IMR-90 (cell line): ENCODE measurements around the gene TMEM131. TPM values are rescaled to one million over a fixed set of nuclear protein-coding genes. Genes with fewer than 3 reads are reported as not detected.
A peak's percentile ranks its signal among the peaks of the same experiment; 100 is the strongest.

ENCODE experiments used
- ATAC-seq: fragments of 200-7000 bp; cut with Tn5 transposase; 2 replicates; pipeline ENCODE4 v1.9.1; 2020; ENCODE audit warnings: low read depth, mild to moderate bottlenecking, moderate library complexity
- BruUV-seq: library from RNA; stranded (reverse); fragments of 400-500 nt; replicated peaks from 2 replicates; lab custom pipeline; 2021; lab: Mats Ljungman, UMichigan
- CTCF ChIA-PET: fragments of 300-600 bp; formaldehyde crosslinking; extraction: SDS; loops from one replicate; lab custom pipeline; 2021; ENCODE audit warnings: antibody characterized with exemption; lab: Yijun Ruan, JAX
- POLR2A ChIA-PET: fragments of 300-600 bp; sonication (Branson Sonifier 250); formaldehyde crosslinking; loops from one replicate; lab custom pipeline; 2022; ENCODE audit warnings: antibody characterized with exemption; ENCODE audit not compliant: unreplicated experiment; lab: Charles Lee
- DNase-seq: peaks from one replicate; pipeline ENCODE4 v3.0.0; 2013
- H2AFZ ChIP-seq: replicated peaks from 2 replicates; pipeline ENCODE3; 2013; ENCODE audit warnings: low read length, mild to moderate bottlenecking; ENCODE audit not compliant: poor library complexity
- H2AK5ac ChIP-seq: 2 replicates; pipeline ENCODE4 v1.6.1; 2013; ENCODE audit warnings: low read depth, low read length, inconsistent platforms
- H2AK9ac ChIP-seq: replicated peaks from 2 replicates; pipeline ENCODE3; 2013; ENCODE audit warnings: mild to moderate bottlenecking, low read depth, low read length, moderate library complexity; ENCODE audit not compliant: poor library complexity
- H2BK120ac ChIP-seq: 2 replicates; pipeline ENCODE4 v1.6.1; 2013; ENCODE audit warnings: low read depth, low read length, inconsistent platforms
- H2BK15ac ChIP-seq: 3 replicates; pipeline ENCODE4 v1.6.1; 2013; ENCODE audit warnings: low read depth, low read length, inconsistent platforms
- H2BK20ac ChIP-seq: 2 replicates; pipeline ENCODE4 v1.6.1; 2013; ENCODE audit warnings: low read depth, mild to moderate bottlenecking, inconsistent platforms, low read length, moderate library complexity
- H2BK5ac ChIP-seq: 2 replicates; pipeline ENCODE4 v1.6.1; 2013; ENCODE audit warnings: mild to moderate bottlenecking, low read depth, low read length, inconsistent platforms; ENCODE audit not compliant: poor library complexity, severe bottlenecking
- H3K14ac ChIP-seq: replicated peaks from 2 replicates; pipeline ENCODE4 v1.6.1; 2013; ENCODE audit warnings: low read depth, low read length, inconsistent platforms
- H3K18ac ChIP-seq: 2 replicates; pipeline ENCODE4 v1.6.1; 2013; ENCODE audit warnings: low read depth, low read length, control low read depth
- H3K23ac ChIP-seq: 2 replicates; pipeline ENCODE4 v1.6.1; 2013; ENCODE audit warnings: low read depth, low read length, inconsistent platforms
- H3K27ac ChIP-seq: 2 replicates; pipeline ENCODE4 v1.5.1; 2013; ENCODE audit warnings: mild to moderate bottlenecking, control low read depth, low read length; ENCODE audit not compliant: insufficient read depth
- H3K27me3 ChIP-seq: 2 replicates; pipeline ENCODE4 v1.6.1; 2013; ENCODE audit warnings: low read length; ENCODE audit not compliant: control insufficient read depth, insufficient read depth
- H3K36me3 ChIP-seq: 2 replicates; pipeline ENCODE4 v1.6.1; 2013; ENCODE audit warnings: low read length, mixed read lengths; ENCODE audit not compliant: control insufficient read depth, insufficient read depth
- H3K4ac ChIP-seq: 2 replicates; pipeline ENCODE4 v1.6.1; 2013; ENCODE audit warnings: low read depth, low read length, inconsistent platforms
- H3K4me1 ChIP-seq: 2 replicates; pipeline ENCODE4 v1.6.1; 2013; ENCODE audit warnings: low read length, mixed read lengths; ENCODE audit not compliant: control insufficient read depth, insufficient read depth
- H3K4me2 ChIP-seq: 2 replicates; pipeline ENCODE4 v1.6.1; 2013; ENCODE audit warnings: low read depth, mild to moderate bottlenecking, control low read depth, low read length, moderate library complexity
- H3K4me3 ChIP-seq: 2 replicates; pipeline ENCODE4 v1.5.1; 2013; ENCODE audit warnings: low read depth, mild to moderate bottlenecking, control low read depth, low read length, moderate library complexity; ENCODE audit not compliant: insufficient read depth
- H3K56ac ChIP-seq: 2 replicates; pipeline ENCODE4 v1.6.1; 2013; ENCODE audit warnings: low read length, inconsistent platforms; ENCODE audit not compliant: insufficient read depth; ENCODE audit errors: extremely low read depth
- H3K79me1 ChIP-seq, 2 experiments: 2 replicates each; pipeline ENCODE4 v1.6.1; 2013; ENCODE audit warnings: low read length in 2 of 2, inconsistent platforms in 1 of 2, low read depth in 1 of 2
- H3K9ac ChIP-seq: 2 replicates; pipeline ENCODE4 v1.6.1; 2013; ENCODE audit warnings: low read depth, low read length, control low read depth
- H3K9me1 ChIP-seq: 2 replicates; pipeline ENCODE4 v1.6.1; 2013; ENCODE audit warnings: low read length, inconsistent platforms; ENCODE audit not compliant: insufficient read depth
- H3K9me3 ChIP-seq: 2 replicates; pipeline ENCODE4 v1.6.1; 2013; ENCODE audit warnings: low read length; ENCODE audit not compliant: control insufficient read depth, insufficient read depth
- H4K20me1 ChIP-seq: 2 replicates; pipeline ENCODE4 v1.6.1; 2013; ENCODE audit warnings: low read length, inconsistent platforms; ENCODE audit not compliant: insufficient read depth
- H4K5ac ChIP-seq: 2 replicates; pipeline ENCODE4 v1.6.1; 2013; ENCODE audit warnings: mild to moderate bottlenecking, low read depth, low read length, control low read depth
- H4K8ac ChIP-seq, 2 experiments: 2 replicates each; pipeline ENCODE4 v1.6.1; 2013; ENCODE audit warnings: low read depth in 2 of 2, low read length in 2 of 2, control low read depth in 1 of 2, inconsistent platforms in 1 of 2
- H4K91ac ChIP-seq: 2 replicates; pipeline ENCODE4 v1.6.1; 2013; ENCODE audit warnings: low read depth, low read length, inconsistent platforms; ENCODE audit not compliant: insufficient read depth
- BHLHE40 ChIP-seq: fragments of 150-350 bp; IDR thresholded peaks from 2 replicates; pipeline ENCODE4 v1.6.1; 2016; ENCODE audit warnings: mild to moderate bottlenecking, low read depth, low read length
- CEBPB ChIP-seq: IDR thresholded peaks from 2 replicates; pipeline ENCODE4 v1.6.1; 2012; ENCODE audit warnings: low read depth, low read length, improper control_type of control experiment
- CHD1 ChIP-seq: IDR thresholded peaks from 2 replicates; pipeline ENCODE4 v1.6.1; 2012; ENCODE audit warnings: low read depth, low read length, improper control_type of control experiment
- CTCF ChIP-seq: conservative IDR thresholded peaks from 2 replicates; pipeline ENCODE4 v1.5.1; 2012; ENCODE audit warnings: mild to moderate bottlenecking, low read depth, low read length, improper control_type of control experiment
- ELK1 ChIP-seq: fragments of 150-350 bp; IDR thresholded peaks from 2 replicates; pipeline ENCODE4 v1.6.1; 2016; ENCODE audit warnings: low read depth, mild to moderate bottlenecking, low read length, moderate library complexity, borderline replicate concordance
- FOS ChIP-seq: fragments of 150-350 bp; IDR thresholded peaks from 2 replicates; pipeline ENCODE4 v1.6.1; 2016; ENCODE audit warnings: low read depth, low read length
- MAFK ChIP-seq: IDR thresholded peaks from 2 replicates; pipeline ENCODE4 v1.6.1; 2012; ENCODE audit warnings: low read depth, low read length, improper control_type of control experiment
- MAZ ChIP-seq: IDR thresholded peaks from 2 replicates; pipeline ENCODE4 v1.6.1; 2012; ENCODE audit warnings: low read depth, mild to moderate bottlenecking, low read length, improper control_type of control experiment, moderate library complexity, borderline replicate concordance
- MXI1 ChIP-seq: IDR thresholded peaks from 2 replicates; pipeline ENCODE4 v1.6.1; 2012; ENCODE audit warnings: low read depth, mild to moderate bottlenecking, low read length, moderate library complexity, borderline replicate concordance
- NFE2L2 ChIP-seq: fragments of 150-350 bp; IDR thresholded peaks from 2 replicates; pipeline ENCODE4 v1.6.1; 2016; ENCODE audit warnings: low read depth, mild to moderate bottlenecking, low read length
- POLR2A ChIP-seq: IDR thresholded peaks from 2 replicates; pipeline ENCODE4 v1.6.1; 2012; ENCODE audit warnings: mild to moderate bottlenecking, low read depth, low read length
- RAD21 ChIP-seq: IDR thresholded peaks from 2 replicates; pipeline ENCODE4 v1.6.1; 2012; ENCODE audit warnings: low read length, improper control_type of control experiment
- RCOR1 ChIP-seq: IDR thresholded peaks from 2 replicates; pipeline ENCODE4 v1.6.1; 2012; ENCODE audit warnings: mild to moderate bottlenecking, low read length, improper control_type of control experiment; ENCODE audit not compliant: insufficient replicate concordance
- RFX5 ChIP-seq: IDR thresholded peaks from 2 replicates; pipeline ENCODE4 v1.8.0; 2012; ENCODE audit warnings: low read depth, mild to moderate bottlenecking, low read length, moderate library complexity
- SMC3 ChIP-seq: fragments of 150-350 bp; IDR thresholded peaks from 2 replicates; pipeline ENCODE4 v1.6.1; 2016; ENCODE audit warnings: low read depth, mild to moderate bottlenecking, antibody characterized with exemption, low read length, moderate library complexity
- USF2 ChIP-seq: fragments of 150-350 bp; IDR thresholded peaks from 2 replicates; pipeline ENCODE4 v1.6.1; 2017; ENCODE audit warnings: mild to moderate bottlenecking, antibody characterized with exemption, low read length, low read depth
- WGBS, 2 experiments: methylation state at CpG; one replicate each; pipeline versions ENCODE4 v1.1.5 to v1.1.7; 2013; ENCODE audit warnings: missing lambda C conversion rate in 2 of 2; ENCODE audit not compliant: insufficient read length in 1 of 2; ENCODE audit errors: extremely low coverage in 2 of 2; 5-methylcytosine and 5-hydroxymethylcytosine counted together
- dilution Hi-C: fragments of 300-500 bp; cut with HindIII; formaldehyde crosslinking; loops from one replicate; pipeline ENCODE4 v1.14.3; 2018; ENCODE audit warnings: low sequenced_read_pairs; ENCODE audit not compliant: unreplicated experiment
- in situ Hi-C: fragments of 300-500 bp; cut with MboI; formaldehyde crosslinking; loops from 3 replicates; pipeline ENCODE4 v1.14.3; 2019; ENCODE audit warnings: low sequenced_read_pairs, inconsistent platforms, mixed read lengths
- intact Hi-C: fragments of 100-400 bp; cut with micrococcal nuclease; formaldehyde crosslinking; loops from 2 replicates; pipeline ENCODE4 v1.10.0; 2022
- polyA plus RNA-seq, 3 experiments: library from polyadenylated mRNA; depleted of rRNA; stranded (reverse); fragments of >200 nt; gene quantifications; 2 replicates each; pipeline ENCODE4 v1.2.3, GENCODE V29; 2012; ENCODE audit warnings: low replicate concordance in 1 of 3
- total RNA-seq: library from RNA; depleted of rRNA; stranded (reverse); fragments of >200 nt; gene quantifications from 2 replicates; pipeline ENCODE4 v1.2.3, GENCODE V29; 2012

The TMEM131 gene
- total and polyA plus RNA-seq, 2 of the 4 experiments (the other 2 are of a cell fraction): 13.3 to 14.0 TPM

GRCh38 chr2:97739893-97740245 is 255.9 kb downstream of the TMEM131 start:
- TF ChIP-seq RFX5 (no peak), BHLHE40 (no peak), RCOR1 (no peak), MAZ (no peak), SMC3 (no peak), FOS (no peak), CHD1 (no peak), CEBPB (no peak), ELK1 (no peak), MAFK (no peak), CTCF (no peak), MXI1 (no peak), POLR2A (no peak), NFE2L2 (no peak), RAD21 (no peak), USF2 (no peak)
- ATAC-seq: no peak

More at GRCh38 chr2:97739893-97740245, 255.9 kb downstream of the TMEM131 start:
- Histone ChIP-seq H3K4ac (no peak overlapping the region), H3K9ac (no peak overlapping the region), H4K20me1 (no peaks in the 10 kb centered on the region), H2AK5ac (no peak overlapping the region), H3K9me1 (no peaks in the 10 kb centered on the region), H3K4me3 (no peak overlapping the region), H3K4me2 (no peak overlapping the region), H2BK120ac (no peak overlapping the region), H2BK20ac (no peak overlapping the region), H2BK15ac (no peak overlapping the region), H3K27ac (no peak overlapping the region), H3K27me3 (no peaks in the 10 kb centered on the region; the same call in 1 of the 2 replicates), H4K8ac (no peak overlapping the region), H3K4me1 (no peaks in the 10 kb centered on the region), H3K18ac (no peak overlapping the region), H3K23ac (no peak overlapping the region), H3K36me3 (0 out of 2 replicates have a peak, but pooled peaks cover 2% of the 10 kb centered on the region), H2BK5ac (no peak overlapping the region), H2AK9ac (no peak overlapping the region), H3K56ac (no peak overlapping the region), H4K5ac (no peak overlapping the region), H3K14ac (no peak overlapping the region), H4K91ac (no peak overlapping the region), H3K79me1 (no peaks in the 10 kb centered on the region), H3K9me3 (no peaks in the 10 kb centered on the region), H2AFZ (peak overlapping the region; percentile 38)
- BruUV-seq: no TSS peak
- intact Hi-C loops (loop anchor here (1.0 kb wide), 2 partner anchors 529 to 643 kb away; no protein-coding TSS in a partner anchor), dilution Hi-C loops (no loop called here), in situ Hi-C loops (no loop called here)
- ChIA-PET CTCF (interaction anchor here (0.6 to 1.5 kb wide), 3 partner anchors 13 to 644 kb away, joined by 3 to 8 read pairs (median 4); no protein-coding TSS in a partner anchor), POLR2A (no interaction called here)
- WGBS, 2 experiments: no CpG with 5 or more reads among the region's 5 CpGs
- no peak for DNase-seq
